H1 (cell line): ENCODE data around the gene VNN1. TPM values are rescaled to one million over a fixed set of nuclear protein-coding genes. Genes with fewer than 3 reads are reported as not detected.

ENCODE experiments used
- CTCF ChIA-PET: fragments of 300-600 bp; sonication (Branson Sonifier 250); formaldehyde crosslinking; loops from one replicate; lab custom pipeline; 2021; ENCODE audit not compliant: partially characterized antibody; lab: Charles Lee
- POLR2A ChIA-PET: fragments of 300-600 bp; sonication (Branson Sonifier 250); formaldehyde crosslinking; loops from one replicate; lab custom pipeline; 2021; ENCODE audit warnings: inconsistent platforms; ENCODE audit not compliant: partially characterized antibody; lab: Charles Lee
- DNase-seq, 2 experiments: peaks; one replicate each; pipeline versions ENCODE4 v3.0.0 to v3.0.0-alpha.2; 2010 to 2022; ENCODE audit warnings: low spot score in 2 of 2, low read depth in 1 of 2, mixed read lengths in 1 of 2
- FAIRE-seq: peaks from 2 replicates; lab custom pipeline; 2011; peaks lifted over from hg19 to GRCh38; lab: Jason Lieb, UNC
- H2AFZ ChIP-seq: 2 replicates; pipeline ENCODE4 v1.8.1; 2012; ENCODE audit warnings: low read length, inconsistent platforms
- H2AK5ac ChIP-seq: 2 replicates; pipeline ENCODE4 v1.6.1; 2013; ENCODE audit warnings: low read depth, low read length
- H2BK120ac ChIP-seq: replicated peaks from 2 replicates; pipeline ENCODE3; 2013; ENCODE audit warnings: low read depth, low read length, inconsistent platforms
- H2BK12ac ChIP-seq: 2 replicates; pipeline ENCODE4 v1.6.1; 2013; ENCODE audit warnings: low read depth, low read length
- H2BK15ac ChIP-seq: 2 replicates; pipeline ENCODE4 v1.6.1; 2013; ENCODE audit warnings: low read length
- H2BK20ac ChIP-seq: 2 replicates; pipeline ENCODE4 v1.6.1; 2013; ENCODE audit warnings: low read length
- H2BK5ac ChIP-seq: 2 replicates; pipeline ENCODE4 v1.6.1; 2013; ENCODE audit warnings: low read depth, low read length
- H3K14ac ChIP-seq: 2 replicates; pipeline ENCODE4 v1.6.1; 2013; ENCODE audit warnings: inconsistent platforms; ENCODE audit not compliant: insufficient read length
- H3K18ac ChIP-seq: 2 replicates; pipeline ENCODE4 v1.6.1; 2013; ENCODE audit warnings: low read length; ENCODE audit errors: extremely low read depth
- H3K23ac ChIP-seq: 2 replicates; pipeline ENCODE4 v1.6.1; 2013; ENCODE audit warnings: inconsistent platforms; ENCODE audit not compliant: insufficient read length
- H3K23me2 ChIP-seq: 2 replicates; pipeline ENCODE4 v1.6.1; 2013; ENCODE audit warnings: low read depth, low read length
- H3K27ac ChIP-seq: 2 replicates; pipeline ENCODE4 v1.6.1; 2011; ENCODE audit warnings: low read depth, low read length, inconsistent platforms
- H3K27me3 ChIP-seq, 4 experiments: replicated peaks in 1 of 4; 1 replicate in 1 of 4; 2 replicates in 3 of 4; pipeline versions ENCODE4 v1.6.1 to v1.8.1; 2011 to 2013; ENCODE audit warnings: low read length in 3 of 4, mild to moderate bottlenecking in 3 of 4, inconsistent platforms in 2 of 4, mixed read lengths in 2 of 4, moderate library complexity in 1 of 4; ENCODE audit not compliant: control insufficient read depth in 3 of 4, insufficient read depth in 3 of 4; ENCODE audit errors: extremely low read depth in 1 of 4
- H3K36me3 ChIP-seq, 4 experiments: 2 replicates each; pipeline versions ENCODE4 v1.6.1 to v1.8.1; 2011 to 2013; ENCODE audit warnings: mild to moderate bottlenecking in 4 of 4, low read length in 3 of 4, moderate library complexity in 2 of 4, control low read depth in 1 of 4, inconsistent platforms in 1 of 4; ENCODE audit not compliant: insufficient read depth in 4 of 4, control insufficient read depth in 2 of 4
- H3K4ac ChIP-seq: replicated peaks from 2 replicates; pipeline ENCODE3; 2013; ENCODE audit warnings: low read length, low read depth, mixed read lengths, inconsistent platforms; ENCODE audit not compliant: insufficient read length
- H3K4me1 ChIP-seq, 4 experiments: replicated peaks in 1 of 4; 1 replicate in 1 of 4; 2 replicates in 3 of 4; pipeline versions ENCODE4 v1.6.1 to v1.8.1; 2011 to 2013; ENCODE audit warnings: low read length in 3 of 4, inconsistent platforms in 2 of 4, mixed read lengths in 1 of 4; ENCODE audit not compliant: insufficient read depth in 4 of 4, control insufficient read depth in 3 of 4
- H3K4me2 ChIP-seq, 2 experiments: 2 replicates each; pipeline versions ENCODE4 v1.6.1 to v1.8.1; 2011 to 2013; ENCODE audit warnings: low read depth in 2 of 2, low read length in 2 of 2, control low read depth in 1 of 2, inconsistent platforms in 1 of 2, mild to moderate bottlenecking in 1 of 2; ENCODE audit not compliant: insufficient read depth in 1 of 2
- H3K4me3 ChIP-seq, 4 experiments: fragments of 200-600, 300-600 bp in 1 of 4; sonication (generic), shearing (Covaris generic), sonication (Bioruptor Twin) in 1 of 4; 2 replicates each; pipeline versions ENCODE4 v1.5.1 to v1.8.1; 2011 to 2016; ENCODE audit warnings: low read length in 4 of 4, low read depth in 3 of 4, control low read depth in 2 of 4, inconsistent platforms in 2 of 4, mild to moderate bottlenecking in 2 of 4, mixed read lengths in 1 of 4, moderate library complexity in 1 of 4; ENCODE audit not compliant: insufficient read depth in 2 of 4; ENCODE audit errors: extremely low read depth in 1 of 4
- H3K56ac ChIP-seq: replicated peaks from 2 replicates; pipeline ENCODE3; 2013; ENCODE audit warnings: low read depth, mild to moderate bottlenecking, mixed read lengths, low read length, inconsistent platforms; ENCODE audit not compliant: insufficient read length
- H3K79me1 ChIP-seq: 2 replicates; pipeline ENCODE4 v1.6.1; 2013; ENCODE audit warnings: low read depth, low read length, control low read depth
- H3K79me2 ChIP-seq, 2 experiments: 2 replicates each; pipeline versions ENCODE4 v1.6.1 to v1.8.1; 2012 to 2013; ENCODE audit warnings: low read length in 2 of 2, mild to moderate bottlenecking in 2 of 2, inconsistent platforms in 1 of 2; ENCODE audit not compliant: insufficient read depth in 2 of 2, control insufficient read depth in 1 of 2
- H3K9ac ChIP-seq, 4 experiments: replicated peaks in 1 of 4; 1 replicate in 1 of 4; 2 replicates in 3 of 4; pipeline versions ENCODE4 v1.6.1 to v1.8.1; 2011 to 2013; ENCODE audit warnings: low read depth in 3 of 4, low read length in 3 of 4, control low read depth in 2 of 4, mild to moderate bottlenecking in 2 of 4, moderate library complexity in 2 of 4, inconsistent platforms in 1 of 4; ENCODE audit errors: extremely low read depth in 1 of 4
- H3K9me3 ChIP-seq, 2 experiments: 2 replicates each; pipeline versions ENCODE4 v1.6.1 to v1.8.1; 2012 to 2013; ENCODE audit warnings: mild to moderate bottlenecking in 2 of 2, moderate library complexity in 2 of 2, control low read depth in 1 of 2, inconsistent platforms in 1 of 2, low read depth in 1 of 2, low read length in 1 of 2, mixed read lengths in 1 of 2; ENCODE audit not compliant: insufficient read depth in 2 of 2
- H4K20me1 ChIP-seq, 2 experiments: replicated peaks in 1 of 2; 2 replicates each; pipeline versions ENCODE3 to v1.8.1; 2011 to 2013; ENCODE audit warnings: inconsistent platforms in 2 of 2, low read length in 2 of 2, mild to moderate bottlenecking in 1 of 2; ENCODE audit not compliant: insufficient read depth in 2 of 2, control insufficient read depth in 1 of 2
- H4K5ac ChIP-seq: 2 replicates; pipeline ENCODE4 v1.6.1; 2013; ENCODE audit warnings: low read length, low read depth, mixed read lengths, inconsistent platforms; ENCODE audit not compliant: insufficient read length
- H4K8ac ChIP-seq: 2 replicates; pipeline ENCODE4 v1.8.0; 2013; ENCODE audit warnings: mild to moderate bottlenecking, moderate library complexity, low read length, inconsistent platforms; ENCODE audit not compliant: insufficient read depth; ENCODE audit errors: extremely low read depth
- H4K91ac ChIP-seq: replicated peaks from 2 replicates; pipeline ENCODE3; 2013; ENCODE audit warnings: low read length, mixed read lengths, inconsistent platforms; ENCODE audit not compliant: insufficient read length
- JUN ChIP-seq: IDR thresholded peaks from 2 replicates; pipeline ENCODE4 v1.6.1; 2011; ENCODE audit warnings: low read depth, mild to moderate bottlenecking, improper control_type of control experiment, low read length
- KDM1A ChIP-seq: fragments of 200-600, 300-600 bp; sonication (generic); IDR thresholded peaks from 2 replicates; pipeline ENCODE4 v1.7.1; 2016; ENCODE audit warnings: mild to moderate bottlenecking, low read length, borderline replicate concordance
- POLR2AphosphoS5 ChIP-seq: IDR thresholded peaks from 2 replicates; pipeline ENCODE4 v1.6.1; 2011; ENCODE audit warnings: low read depth, low read length
- SIX5 ChIP-seq: IDR thresholded peaks from 2 replicates; pipeline ENCODE4 v1.6.1; 2011; ENCODE audit warnings: mild to moderate bottlenecking, low read depth, low read length
- SRF ChIP-seq: IDR thresholded peaks from 2 replicates; pipeline ENCODE4 v1.6.1; 2011; ENCODE audit warnings: mild to moderate bottlenecking, low read depth, low read length, moderate library complexity
- TBP ChIP-seq: IDR thresholded peaks from 2 replicates; pipeline ENCODE4 v1.6.1; 2011; ENCODE audit warnings: low read depth, low read length, improper control_type of control experiment
- TCF12 ChIP-seq: IDR thresholded peaks from 2 replicates; pipeline ENCODE4 v1.6.1; 2011; ENCODE audit warnings: low read depth, mild to moderate bottlenecking, low read length
- WGBS, 2 experiments: shearing (Covaris generic) in 1 of 2; methylation state at CpG; one replicate each; pipeline versions ENCODE4 v1.1.6 to v1.1.7; 2013 to 2015; ENCODE audit warnings: low lambda C conversion rate in 2 of 2, mixed read lengths in 2 of 2, inconsistent platforms in 1 of 2, low coverage in 1 of 2, missing lambda C conversion rate in 1 of 2; ENCODE audit not compliant: insufficient replicate concordance in 2 of 2, insufficient coverage in 1 of 2, insufficient read length in 1 of 2; ENCODE audit errors: extremely low coverage in 1 of 2, missing lambda C conversion rate in 1 of 2; 5-methylcytosine and 5-hydroxymethylcytosine counted together
- polyA plus RNA-seq, 7 experiments: library from polyadenylated mRNA; depleted of rRNA in 3 of 7; stranded (reverse) in 5 of 7; unstranded in 2 of 7; fragments of >200 nt in 5 of 7; fragments of 200-250 nt in 2 of 7; gene quantifications; 1 replicate in 5 of 7; 2 replicates in 1 of 7; 4 replicates in 1 of 7; pipeline versions ENCODE4 v1.2.1 to v1.2.3, GENCODE V29; 2011 to 2013; ENCODE audit warnings: missing spikeins in 2 of 7, mixed read lengths in 2 of 7
- total RNA-seq: library from RNA; stranded (reverse); fragmentation: NEBNext Ultra II Directional; extraction: Animal tissue kit (Norgen Biotek cat#: 25700); gene quantifications from 2 replicates; pipeline ENCODE4 v1.2.1, GENCODE V29; 2021

The VNN1 gene
- total and polyA plus RNA-seq, 2 of the 8 experiments (the other 6 are each of a cell fraction or from before 2014, with no cell fraction given): not detected

- Histone ChIP-seq H3K14ac (no peak overlapping the region), H4K20me1 (no peaks in the 10 kb centered on the region), H4K8ac (no peak overlapping the region), H3K23ac (no peak overlapping the region), H3K79me2 (no peaks in the 10 kb centered on the region), H4K91ac (no peak overlapping the region), H3K9ac (no peak overlapping the region), H3K4ac (no peak overlapping the region), H3K4me2 (no peak overlapping the region), H3K9me3 (no peaks in the 10 kb centered on the region), H2BK20ac (no peak overlapping the region), H3K27ac (no peak overlapping the region), H3K36me3 (no peaks in the 10 kb centered on the region), H3K4me1 (no peaks in the 10 kb centered on the region), H2BK12ac (no peak overlapping the region), H4K5ac (no peak overlapping the region), H3K18ac (no peak overlapping the region), H3K79me1 (no peaks in the 10 kb centered on the region), H2BK15ac (no peak overlapping the region), H3K23me2 (no peaks in the 10 kb centered on the region), H2BK120ac (no peak overlapping the region), H2BK5ac (no peak overlapping the region), H3K56ac (no peak overlapping the region), H2AK5ac (no peak overlapping the region), H2AFZ (no peak overlapping the region), H3K4me3 (no peak overlapping the region), H3K27me3 (no peaks in the 10 kb centered on the region)
- ChIA-PET CTCF (interaction anchor here (0.6 to 2.3 kb wide), 4 partner anchors 20 to 436 kb away, joined by 3 to 5 read pairs (median 3); no protein-coding TSS in a partner anchor), POLR2A (no interaction called here)
- 87% methylated on average over 2 of the region's 2 CpGs; no CpG with 5 or more reads in 1 of the 2 experiments for WGBS, 2 experiments
- FAIRE-seq (no peak), DNase-seq (no peak)
- TF ChIP-seq SIX5: no peak
- TF ChIP-seq TCF12: no peak
- TF ChIP-seq KDM1A: no peak
- TF ChIP-seq SRF: no peak
- no peak for TF ChIP-seq POLR2AphosphoS5
- no peak for TF ChIP-seq TBP
- no peak for TF ChIP-seq JUN
Measured at GRCh38 chr6:132733283-132733682, 19.4 kb upstream of the VNN1 start.
